Measurements from ENCODE around the gene FGL2.

DNA sequence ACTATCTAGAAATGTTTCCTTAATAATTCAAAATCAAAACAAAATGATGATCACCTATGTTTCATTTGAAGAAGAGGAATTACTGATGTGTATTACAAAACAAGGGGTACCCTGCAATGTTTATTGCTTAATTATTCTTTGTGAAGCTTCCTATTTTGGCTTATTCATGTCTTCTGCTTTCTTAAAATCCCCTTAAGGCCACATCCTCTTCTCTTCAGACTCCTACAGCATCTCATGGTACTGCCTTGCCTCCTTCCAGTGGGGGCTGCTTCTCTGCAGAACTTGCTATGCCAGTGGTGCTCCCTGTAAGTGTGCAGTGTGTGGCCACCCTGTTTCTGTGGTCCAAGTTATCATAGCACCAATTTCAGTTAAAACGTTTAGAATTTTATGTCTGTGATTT, 42.2 kb downstream of the FGL2 start:
- TF ChIP-seq, protein P1, sequence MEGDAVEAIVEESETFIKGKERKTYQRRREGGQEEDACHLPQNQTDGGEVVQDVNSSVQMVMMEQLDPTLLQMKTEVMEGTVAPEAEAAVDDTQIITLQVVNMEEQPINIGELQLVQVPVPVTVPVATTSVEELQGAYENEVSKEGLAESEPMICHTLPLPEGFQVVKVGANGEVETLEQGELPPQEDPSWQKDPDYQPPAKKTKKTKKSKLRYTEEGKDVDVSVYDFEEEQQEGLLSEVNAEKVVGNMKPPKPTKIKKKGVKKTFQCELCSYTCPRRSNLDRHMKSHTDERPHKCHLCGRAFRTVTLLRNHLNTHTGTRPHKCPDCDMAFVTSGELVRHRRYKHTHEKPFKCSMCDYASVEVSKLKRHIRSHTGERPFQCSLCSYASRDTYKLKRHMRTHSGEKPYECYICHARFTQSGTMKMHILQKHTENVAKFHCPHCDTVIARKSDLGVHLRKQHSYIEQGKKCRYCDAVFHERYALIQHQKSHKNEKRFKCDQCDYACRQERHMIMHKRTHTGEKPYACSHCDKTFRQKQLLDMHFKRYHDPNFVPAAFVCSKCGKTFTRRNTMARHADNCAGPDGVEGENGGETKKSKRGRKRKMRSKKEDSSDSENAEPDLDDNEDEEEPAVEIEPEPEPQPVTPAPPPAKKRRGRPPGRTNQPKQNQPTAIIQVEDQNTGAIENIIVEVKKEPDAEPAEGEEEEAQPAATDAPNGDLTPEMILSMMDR (conservative IDR thresholded peaks at IDR 0.05 in 1 of 2, IDR thresholded peaks at IDR 0.05 in 1 of 2; ENCODE audit: low read depth in 1 of 2, low read length in 2 of 2) = no peak
- TF ChIP-seq EZH2 (IDR thresholded peaks at IDR 0.05; ENCODE audit: low read length, missing control alignments) = no peak
